MM.1S (cell line): Measurements from ENCODE around the gene MSH5.

Experiments
- DNase-seq: peaks from one replicate; pipeline ENCODE4 v3.0.0-alpha.2; 2015
- H2AFZ ChIP-seq: fragments of 300-600 bp; sonication (generic); 2 replicates; pipeline ENCODE4 v1.6.0; 2016; ENCODE audit warnings: antibody characterized with exemption, low read length
- H3F3A ChIP-seq: fragments of 300-600 bp; sonication (generic); 2 replicates; pipeline ENCODE4 v1.6.1; 2016; ENCODE audit warnings: mild to moderate bottlenecking, antibody characterized with exemption, low read length, moderate library complexity, mixed read lengths; ENCODE audit not compliant: insufficient read depth
- H3K27ac ChIP-seq: fragments of 300-600 bp; sonication (generic); 2 replicates; pipeline ENCODE4 v1.5.1; 2016; ENCODE audit warnings: mild to moderate bottlenecking, low read length
- H3K27me3 ChIP-seq: fragments of 300-600 bp; sonication (generic); replicated peaks from 2 replicates; pipeline ENCODE4 v1.6.0; 2016; ENCODE audit warnings: low read length; ENCODE audit not compliant: insufficient read depth
- H3K36me3 ChIP-seq: fragments of 300-600 bp; sonication (generic); replicated peaks from 2 replicates; pipeline ENCODE4 v1.6.1; 2016; ENCODE audit warnings: mild to moderate bottlenecking, low read length, mixed read lengths; ENCODE audit not compliant: insufficient read depth
- H3K4me1 ChIP-seq: fragments of 300-600 bp; sonication (generic); 2 replicates; pipeline ENCODE4 v1.6.1; 2016; ENCODE audit warnings: low read length, mixed read lengths
- H3K4me2 ChIP-seq: fragments of 300-600 bp; sonication (generic); 2 replicates; pipeline ENCODE4 v1.6.0; 2016; ENCODE audit warnings: low read depth, low read length
- H3K4me3 ChIP-seq: fragments of 300-600 bp; sonication (generic); 2 replicates; pipeline ENCODE4 v1.5.1; 2016; ENCODE audit warnings: low read length, mixed read lengths
- H3K79me2 ChIP-seq: fragments of 300-600 bp; sonication (generic); 2 replicates; pipeline ENCODE4 v1.6.1; 2016; ENCODE audit warnings: mixed run types, low read length, mixed read lengths
- H3K9ac ChIP-seq: fragments of 300-600 bp; sonication (generic); 2 replicates; pipeline ENCODE4 v1.6.1; 2016; ENCODE audit warnings: low read length, mixed read lengths
- H3K9me2 ChIP-seq: fragments of 300-600 bp; sonication (generic); replicated peaks from 2 replicates; pipeline ENCODE4 v1.6.1; 2016; ENCODE audit warnings: mild to moderate bottlenecking, low read length, mixed read lengths; ENCODE audit not compliant: insufficient read depth
- H3K9me3 ChIP-seq: fragments of 300-600 bp; sonication (generic); replicated peaks from 2 replicates; pipeline ENCODE4 v1.6.1; 2016; ENCODE audit warnings: mild to moderate bottlenecking, low read length, mixed read lengths; ENCODE audit not compliant: insufficient read depth
- H4K20me1 ChIP-seq: fragments of 300-600 bp; sonication (generic); 2 replicates; pipeline ENCODE4 v1.6.1; 2016; ENCODE audit warnings: mild to moderate bottlenecking, low read length, moderate library complexity, mixed read lengths; ENCODE audit not compliant: insufficient read depth
- EZH2 ChIP-seq: fragments of 300-600 bp; sonication (generic); optimal IDR thresholded peaks from 2 replicates; pipeline ENCODE3; 2017; ENCODE audit warnings: low read depth, mild to moderate bottlenecking, antibody characterized with exemption, low read length, mixed read lengths
- EZH2phosphoT487 ChIP-seq: fragments of 300-600 bp; sonication (generic); IDR thresholded peaks from 2 replicates; pipeline ENCODE4 v1.6.1; 2018; ENCODE audit warnings: antibody characterized with exemption, low read length
- TF ChIP-seq, protein P1 (sequence below): fragments of 300-600 bp; sonication (generic); IDR thresholded peaks from 2 replicates; pipeline ENCODE4 v1.5.1; 2016; ENCODE audit warnings: antibody characterized with exemption, low read length, mixed read lengths

Gene MSH5

DNA sequence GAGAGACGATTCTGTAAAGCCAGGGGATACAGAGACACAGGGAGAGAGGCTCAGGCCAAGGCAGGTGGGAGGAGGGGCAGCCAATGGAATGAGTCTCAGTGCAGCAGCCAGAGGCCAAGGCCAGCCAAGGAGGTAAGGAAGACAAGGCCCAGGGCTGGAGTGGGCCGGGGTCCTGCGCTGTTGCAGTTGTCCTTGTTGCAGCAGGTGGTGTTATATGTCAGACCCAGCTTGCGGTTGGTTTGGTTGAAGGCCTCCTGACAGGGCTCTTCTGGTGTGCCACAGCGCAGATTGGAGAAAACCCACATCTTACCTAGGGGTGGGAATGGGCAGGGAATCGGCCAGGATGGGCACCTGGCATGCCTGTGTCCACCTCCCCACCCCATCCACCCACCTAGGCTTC, 20.8 kb upstream of the MSH5 start:
- Histone ChIP-seq H2AFZ (no peak overlapping the region), H3K4me1 (no peaks in the 10 kb centered on the region), H3K27me3 (no peaks in the 10 kb centered on the region), H3K36me3 (no peaks in the 10 kb centered on the region), H3K27ac (no peak overlapping the region), H4K20me1 (no peaks in the 10 kb centered on the region), H3F3A (no peaks in the 10 kb centered on the region), H3K79me2 (no peaks in the 10 kb centered on the region), H3K9ac (no peak overlapping the region), H3K4me2 (no peak overlapping the region), H3K9me3 (no peaks in the 10 kb centered on the region), H3K4me3 (no peak overlapping the region), H3K9me2 (no peaks in the 10 kb centered on the region)
- TF ChIP-seq EZH2, result no peak
- no peak for TF ChIP-seq EZH2phosphoT487
- TF ChIP-seq, protein P1, sequence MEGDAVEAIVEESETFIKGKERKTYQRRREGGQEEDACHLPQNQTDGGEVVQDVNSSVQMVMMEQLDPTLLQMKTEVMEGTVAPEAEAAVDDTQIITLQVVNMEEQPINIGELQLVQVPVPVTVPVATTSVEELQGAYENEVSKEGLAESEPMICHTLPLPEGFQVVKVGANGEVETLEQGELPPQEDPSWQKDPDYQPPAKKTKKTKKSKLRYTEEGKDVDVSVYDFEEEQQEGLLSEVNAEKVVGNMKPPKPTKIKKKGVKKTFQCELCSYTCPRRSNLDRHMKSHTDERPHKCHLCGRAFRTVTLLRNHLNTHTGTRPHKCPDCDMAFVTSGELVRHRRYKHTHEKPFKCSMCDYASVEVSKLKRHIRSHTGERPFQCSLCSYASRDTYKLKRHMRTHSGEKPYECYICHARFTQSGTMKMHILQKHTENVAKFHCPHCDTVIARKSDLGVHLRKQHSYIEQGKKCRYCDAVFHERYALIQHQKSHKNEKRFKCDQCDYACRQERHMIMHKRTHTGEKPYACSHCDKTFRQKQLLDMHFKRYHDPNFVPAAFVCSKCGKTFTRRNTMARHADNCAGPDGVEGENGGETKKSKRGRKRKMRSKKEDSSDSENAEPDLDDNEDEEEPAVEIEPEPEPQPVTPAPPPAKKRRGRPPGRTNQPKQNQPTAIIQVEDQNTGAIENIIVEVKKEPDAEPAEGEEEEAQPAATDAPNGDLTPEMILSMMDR, result no peak
- DNase-seq, result no peak

DNA sequence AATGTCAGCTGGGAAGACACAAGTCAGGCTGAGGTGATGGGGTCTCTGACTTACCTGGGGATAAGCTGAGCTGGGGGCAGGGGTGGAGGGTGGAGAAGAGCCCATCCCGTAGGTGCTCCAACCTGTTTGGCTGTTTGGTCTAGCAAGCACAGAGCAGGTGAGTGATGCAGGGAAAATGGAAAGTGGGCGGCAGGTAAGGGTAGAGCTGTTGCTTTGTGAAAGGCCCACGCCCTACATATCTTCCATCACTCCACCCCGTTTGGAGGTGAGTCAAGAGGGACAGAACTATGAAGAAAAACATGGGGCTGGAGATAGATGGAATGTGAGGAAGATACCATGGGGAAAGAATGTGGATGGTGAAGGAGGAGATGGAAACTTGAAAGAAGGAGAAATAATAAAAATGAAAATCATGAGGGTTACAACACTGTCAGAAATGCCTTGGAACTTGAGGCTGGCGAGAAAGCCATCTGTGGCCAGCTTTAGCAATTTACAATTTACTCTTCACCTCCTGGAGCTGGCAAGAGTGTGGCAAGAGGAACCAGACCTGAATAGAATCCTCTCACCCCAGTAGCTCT, 19.5 kb upstream of the MSH5 start:
- no peak overlapping the region for H3K27ac ChIP-seq
- no peak for DNase-seq
- H3K4me1 ChIP-seq, result no peaks in the 10 kb centered on the region
- H3K4me2 ChIP-seq, result no peak overlapping the region
- H3K36me3 ChIP-seq, result no peaks in the 10 kb centered on the region
- no peaks in the 10 kb centered on the region for H3K9me2 ChIP-seq
- no peak overlapping the region for H3K4me3 ChIP-seq
- no peaks in the 10 kb centered on the region for H3K27me3 ChIP-seq
- H3K9me3 ChIP-seq, result no peaks in the 10 kb centered on the region
- no peak overlapping the region for H3K9ac ChIP-seq
- H2AFZ ChIP-seq, result no peak overlapping the region
- no peaks in the 10 kb centered on the region for H4K20me1 ChIP-seq
- H3K79me2 ChIP-seq, result no peaks in the 10 kb centered on the region
- H3F3A ChIP-seq, result no peaks in the 10 kb centered on the region
- no peak for TF ChIP-seq EZH2phosphoT487

DNA sequence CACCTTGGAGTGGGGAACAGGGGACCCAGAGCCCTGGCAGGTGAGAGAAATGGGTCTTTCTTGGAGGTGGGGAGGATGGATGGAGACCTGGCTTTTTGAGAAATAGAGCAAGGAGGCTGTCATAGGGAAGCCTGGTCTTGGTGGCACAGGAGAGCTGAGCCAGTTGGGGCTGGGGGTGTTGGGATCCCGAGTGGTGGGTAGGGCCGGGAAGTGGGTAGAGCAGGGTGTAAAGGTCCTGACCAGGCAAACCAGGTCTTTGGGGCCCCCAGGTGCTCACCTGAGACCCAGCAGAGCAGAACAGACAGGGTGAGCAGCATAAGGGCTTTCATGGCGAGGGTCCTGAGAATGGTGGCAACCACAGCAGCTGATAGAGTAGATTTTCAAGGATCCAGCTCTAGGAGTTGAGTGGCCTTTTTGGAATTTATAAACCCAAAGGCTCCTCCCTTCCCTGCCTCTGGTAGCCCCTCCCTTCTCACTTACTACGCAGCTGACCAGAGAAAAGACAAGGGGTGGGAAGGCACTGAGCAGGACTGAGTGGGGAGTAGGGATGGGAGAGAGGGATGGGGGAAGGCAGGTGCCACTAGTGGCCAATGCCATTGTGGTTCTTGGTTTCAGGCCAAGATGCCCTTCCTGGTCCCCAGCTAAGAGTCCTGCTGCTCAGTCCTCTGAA, 18.3 kb upstream of the MSH5 start, which contains the start of gene LY6G6C:
LY6G6C (minus strand) TSS at position 396 of the 670 bp plus-strand sequence; CDS start at position 329, 67 bp downstream.
- 0 out of 2 replicates have a peak, but pooled peaks cover 1% of the 10 kb centered on the region for H3K4me1 ChIP-seq
- no peaks in the 10 kb centered on the region for H4K20me1 ChIP-seq
- no peaks in the 10 kb centered on the region for H3K9me3 ChIP-seq
- H3F3A ChIP-seq, result peaks cover 8% of the 10 kb centered on the region; the same call in 1 of the 2 replicates
- no peak within 1 kb of the TSS for H3K4me2 ChIP-seq
- DNase-seq, result no peak
- no peaks in the 10 kb centered on the region for H3K9me2 ChIP-seq
- no peak within 1 kb of the TSS for H3K27ac ChIP-seq
- H3K4me3 ChIP-seq, result no peak within 1 kb of the TSS
- H3K27me3 ChIP-seq, result no peaks in the 10 kb centered on the region
- no peaks in the 10 kb centered on the region for H3K79me2 ChIP-seq
- no peak for TF ChIP-seq EZH2phosphoT487
- no peak within 1 kb of the TSS for H3K9ac ChIP-seq
- H2AFZ ChIP-seq, result no peak within 1 kb of the TSS
- no peaks in the 10 kb centered on the region for H3K36me3 ChIP-seq

DNA sequence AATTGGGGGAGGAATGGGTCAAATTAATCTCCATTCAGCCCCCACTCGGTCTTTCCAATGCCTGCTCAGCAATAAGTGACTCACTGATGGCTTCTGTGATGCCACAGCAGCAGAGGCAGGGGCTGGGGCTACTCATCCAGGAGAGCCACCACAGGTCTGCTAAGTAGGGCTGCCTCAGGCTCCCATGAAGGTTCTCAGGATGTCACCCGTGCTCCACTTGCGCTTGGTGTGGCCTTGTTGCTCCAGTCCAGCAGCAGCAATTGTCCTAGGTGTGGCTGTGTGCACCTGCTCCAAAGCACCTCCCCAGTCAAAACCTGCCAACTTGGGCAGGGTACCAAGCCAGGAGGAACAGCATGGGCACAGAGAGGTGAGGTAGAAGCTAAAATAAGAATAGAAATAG, 17.6 kb upstream of the MSH5 start:
- H3K4me3 ChIP-seq, result no peak overlapping the region
- H3K9me3 ChIP-seq, result no peaks in the 10 kb centered on the region
- DNase-seq, result no peak
- no peak overlapping the region for H3K4me2 ChIP-seq
- peaks cover 14% of the 10 kb centered on the region for H3F3A ChIP-seq
- H3K9ac ChIP-seq, result no peak overlapping the region
- no peak overlapping the region for H3K27ac ChIP-seq
- H3K79me2 ChIP-seq, result no peaks in the 10 kb centered on the region
- no peaks in the 10 kb centered on the region for H4K20me1 ChIP-seq
- TF ChIP-seq EZH2phosphoT487 (no peak), EZH2 (no peak)
- TF ChIP-seq, protein P1, result no peak
- H2AFZ ChIP-seq, result no peak overlapping the region
- H3K27me3 ChIP-seq, result no peaks in the 10 kb centered on the region
- H3K4me1 ChIP-seq, result peaks cover 8% of the 10 kb centered on the region
- no peaks in the 10 kb centered on the region for H3K9me2 ChIP-seq
- H3K36me3 ChIP-seq, result no peaks in the 10 kb centered on the region
